GM19099 (cell line): ENCODE results near the gene F8A1.
"Not testable (repeated sequence)": the region's sequence is repeated elsewhere in the genome, so short reads cannot be mapped to it uniquely, and the experiment has no call there.

Experiments
- POLR2A ChIP-seq: IDR thresholded peaks from 3 replicates; pipeline ENCODE4 v1.6.1; 2011; ENCODE audit warnings: low read depth; ENCODE audit not compliant: insufficient read length; ENCODE audit errors: extremely low read depth

The F8A1 gene

DNA sequence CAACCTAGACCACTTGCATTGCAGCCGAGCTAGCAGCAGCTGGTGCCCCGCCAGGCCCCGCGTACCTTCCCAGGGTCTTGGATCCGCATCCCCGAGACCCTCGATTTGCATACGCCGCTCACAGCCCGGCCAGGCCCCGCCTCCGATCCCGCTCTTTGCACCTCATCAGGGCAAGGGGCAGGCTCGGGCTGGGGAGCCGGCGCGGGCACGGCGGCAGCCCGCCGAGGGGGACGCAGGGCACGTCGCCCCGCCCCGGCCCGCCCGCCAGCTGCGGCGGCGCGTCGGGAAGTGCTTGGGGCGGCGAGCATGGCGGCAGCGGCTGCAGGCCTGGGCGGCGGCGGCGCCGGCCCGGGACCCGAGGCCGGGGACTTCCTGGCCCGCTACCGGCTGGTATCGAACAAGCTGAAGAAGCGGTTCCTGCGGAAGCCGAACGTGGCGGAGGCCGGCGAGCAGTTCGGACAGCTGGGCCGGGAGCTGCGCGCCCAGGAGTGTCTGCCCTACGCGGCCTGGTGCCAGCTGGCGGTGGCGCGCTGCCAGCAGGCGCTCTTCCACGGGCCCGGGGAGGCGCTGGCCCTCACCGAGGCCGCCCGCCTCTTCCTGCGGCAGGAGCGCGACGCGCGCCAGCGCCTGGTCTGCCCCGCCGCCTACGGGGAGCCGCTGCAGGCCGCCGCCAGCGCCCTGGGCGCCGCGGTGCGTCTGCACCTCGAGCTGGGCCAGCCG is at the start of gene F8A1:
TSS of gene F8A1 (plus strand) at position 287 of the 720 bp plus-strand sequence. CDS start at position 307, 20 bp downstream.
- not testable (repeated sequence) for TF ChIP-seq POLR2A

DNA sequence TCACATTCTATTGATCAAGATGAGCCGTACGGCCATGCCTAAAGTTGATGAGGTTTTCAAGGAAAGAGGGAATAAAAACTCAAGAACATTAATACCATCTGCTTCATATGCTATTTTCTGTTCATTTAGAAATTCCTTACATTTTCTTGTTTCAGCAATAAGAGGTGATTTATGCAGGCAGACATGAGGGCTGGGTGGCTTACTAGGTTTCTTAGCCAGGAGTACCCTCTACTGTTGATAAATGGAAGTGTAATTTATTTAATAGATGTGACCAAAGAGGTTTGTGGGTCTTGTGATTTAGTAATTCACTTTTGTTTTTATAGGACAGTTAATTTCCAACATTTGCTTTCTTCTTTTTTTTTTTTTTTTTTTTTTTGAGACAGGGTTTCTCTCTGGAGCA is 45.3 kb upstream of the F8A1 start:
- no peak for TF ChIP-seq POLR2A

DNA sequence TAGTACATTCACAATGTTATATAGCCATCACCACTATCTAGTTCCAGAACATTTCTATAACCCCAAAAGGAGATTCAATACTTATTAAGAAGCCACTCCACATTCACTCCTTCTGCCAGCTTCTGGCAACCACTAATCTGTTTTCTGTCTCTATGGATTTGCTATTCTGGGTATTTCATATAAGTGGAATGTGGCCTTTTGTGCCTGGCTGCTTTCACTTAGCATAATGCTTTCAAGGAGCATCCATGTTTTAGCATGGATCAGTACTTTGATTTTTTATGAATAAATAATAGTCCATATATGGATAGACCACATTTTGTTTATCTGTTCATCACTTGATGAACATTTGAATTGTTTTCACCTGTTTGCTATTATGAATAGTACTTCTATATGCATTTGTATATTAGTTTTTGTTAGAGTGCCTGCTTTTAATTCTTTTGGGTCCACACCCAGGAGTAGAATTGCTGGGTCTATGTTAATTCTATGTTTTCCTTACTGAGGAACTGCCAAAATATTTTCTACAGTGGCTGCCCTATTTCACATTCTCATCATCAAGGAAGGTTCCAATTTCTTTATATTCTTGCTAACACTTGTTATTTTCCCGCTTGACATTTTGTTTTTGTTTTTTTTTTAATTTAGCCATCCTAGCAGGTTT is 35.1 kb upstream of the F8A1 start:
- no peak for TF ChIP-seq POLR2A

DNA sequence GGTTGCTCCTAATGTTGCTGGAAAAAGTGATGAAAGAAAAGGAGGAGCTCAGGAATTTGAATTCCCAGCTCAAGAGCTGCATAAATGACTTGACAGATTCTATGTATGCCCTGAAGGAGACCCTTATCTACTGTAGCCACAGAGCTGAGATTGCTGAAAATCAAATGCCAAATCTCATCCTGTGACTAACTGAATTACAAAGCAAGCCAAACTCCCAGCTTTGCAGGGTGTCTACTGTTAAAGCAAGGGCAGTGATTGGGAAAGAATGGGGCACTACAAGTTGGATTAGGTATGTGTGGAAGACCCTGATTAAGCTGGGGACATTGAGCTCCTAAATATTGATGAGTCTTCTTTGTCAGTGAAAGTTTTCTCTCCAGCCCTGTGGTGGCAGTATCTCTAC is 30.9 kb upstream of the F8A1 start:
- TF ChIP-seq POLR2A = no peak

DNA sequence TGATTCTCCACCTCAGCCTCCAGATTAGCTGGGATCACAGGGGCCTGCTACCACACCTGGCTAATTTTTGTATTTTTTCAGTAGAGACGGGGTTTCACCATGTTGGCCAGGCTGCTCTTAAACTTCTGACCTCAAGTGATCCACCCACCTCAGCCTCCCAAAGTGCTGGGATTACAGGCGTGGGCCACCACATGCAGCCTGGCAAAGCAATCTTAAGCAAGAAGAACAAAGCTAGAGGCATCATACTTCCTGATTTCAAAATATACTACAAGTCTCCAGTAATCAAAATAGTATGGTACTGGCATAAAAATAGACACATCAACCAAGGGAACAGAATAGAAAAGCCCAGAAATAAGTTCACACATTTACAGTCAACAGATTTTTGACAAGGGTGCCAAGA is 12.8 kb upstream of the F8A1 start:
- no peak for TF ChIP-seq POLR2A

DNA sequence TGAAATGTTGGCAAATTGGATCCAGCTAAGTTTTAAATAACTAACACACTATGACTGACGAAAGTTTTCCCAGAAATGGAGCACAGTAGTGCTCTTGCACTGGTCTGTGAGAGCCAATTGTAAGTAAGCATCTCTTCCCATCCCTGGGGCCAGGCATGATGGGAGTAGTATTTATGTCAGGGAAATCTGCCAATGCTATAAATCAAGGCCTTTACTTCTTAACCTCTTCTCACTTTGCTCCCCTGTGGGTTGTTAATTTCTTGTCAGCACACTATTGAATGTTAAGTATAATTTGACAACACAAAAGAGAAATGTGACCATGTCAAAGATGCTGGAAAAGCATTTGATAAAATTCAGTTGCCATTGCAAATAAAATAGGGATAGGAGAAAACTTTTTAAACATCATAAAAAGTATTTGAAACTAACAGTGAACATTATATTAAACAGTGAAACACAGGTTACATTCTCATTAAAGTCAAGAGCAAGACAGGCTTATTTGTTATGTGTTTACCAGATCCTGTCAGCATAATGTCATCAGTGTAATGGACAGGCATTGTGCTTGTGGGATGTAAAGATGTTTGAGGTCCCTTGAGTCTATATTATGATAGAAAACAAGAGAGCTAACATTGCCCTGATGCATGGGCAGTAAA is 5.0 kb downstream of the F8A1 start:
- no peak for TF ChIP-seq POLR2A

DNA sequence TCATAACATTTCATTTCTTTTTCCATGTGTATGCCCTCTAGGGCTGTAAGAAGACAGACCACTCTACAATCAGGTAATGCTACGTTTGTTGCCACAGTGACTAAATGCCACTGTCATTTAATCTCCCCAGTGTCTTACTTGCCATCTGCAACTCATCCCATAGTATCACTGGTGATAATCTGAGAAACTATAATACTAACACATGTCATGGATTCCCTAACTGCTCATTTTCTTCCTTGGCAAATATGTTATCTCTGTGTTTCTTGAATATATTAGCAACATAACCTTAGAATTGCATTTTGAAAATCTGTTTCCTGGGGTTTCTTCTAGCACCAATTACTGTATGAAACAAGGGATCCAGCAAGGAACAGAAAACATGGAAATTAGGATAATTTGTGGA is 6.1 kb downstream of the F8A1 start:
- TF ChIP-seq POLR2A = no peak

DNA sequence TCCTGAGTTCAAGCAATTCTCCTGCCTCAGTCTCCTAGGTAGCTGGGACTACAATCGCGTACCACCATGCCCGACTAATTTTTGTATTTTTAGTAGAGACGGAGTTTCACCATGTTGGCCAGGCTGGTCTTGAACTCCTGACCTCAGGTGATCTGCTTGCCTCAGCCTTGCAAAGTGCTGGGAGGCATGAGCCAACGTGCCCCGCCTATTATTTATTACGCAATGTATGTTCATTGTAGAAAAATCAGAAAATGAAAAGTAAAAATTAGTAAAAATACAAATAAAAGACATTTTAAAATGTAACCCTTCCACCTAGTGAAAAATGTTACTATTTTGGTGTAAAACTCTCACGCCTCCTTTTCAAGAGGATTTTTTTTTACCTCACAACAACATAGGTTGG is 14.2 kb downstream of the F8A1 start:
- TF ChIP-seq POLR2A = no peak

DNA sequence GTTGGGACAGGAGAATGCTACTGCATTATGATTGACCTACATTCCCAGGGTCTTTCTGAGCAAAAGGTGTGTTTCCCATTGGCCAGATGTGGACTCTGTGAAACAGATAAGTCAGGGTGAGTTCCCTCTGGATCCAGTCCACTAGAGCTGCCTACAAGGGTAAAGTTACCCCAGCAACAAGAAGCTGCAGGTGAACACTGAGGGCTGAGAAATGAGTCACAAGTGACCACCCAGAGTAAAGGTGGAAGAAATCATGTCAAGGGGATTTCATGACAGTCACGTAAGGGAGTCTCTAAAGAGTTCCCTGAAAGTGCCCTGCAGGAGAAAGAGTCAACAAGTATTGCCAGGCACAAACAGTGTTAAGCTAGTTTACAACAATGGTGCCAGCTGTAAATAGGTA is 16.3 kb downstream of the F8A1 start:
- TF ChIP-seq POLR2A = no peak

DNA sequence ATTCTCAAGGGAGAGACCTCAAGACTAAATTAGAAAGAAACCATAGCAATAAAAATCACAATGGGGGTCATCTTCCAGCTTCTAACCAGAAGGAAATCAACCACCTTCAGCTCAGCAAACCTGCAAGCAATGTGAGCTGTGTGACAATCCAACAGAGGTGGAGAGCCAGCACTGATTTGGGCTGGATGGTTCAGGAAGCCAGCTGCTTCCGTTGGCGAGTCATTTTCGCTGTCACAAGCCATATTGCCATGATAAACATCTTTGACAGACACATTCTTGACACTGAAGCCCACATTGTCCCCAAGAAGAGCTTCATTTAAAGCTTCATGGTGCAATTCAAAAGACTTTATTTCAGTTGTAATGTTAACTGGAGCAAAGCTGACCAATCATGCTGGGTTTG is 22.7 kb downstream of the F8A1 start:
- no peak for TF ChIP-seq POLR2A

DNA sequence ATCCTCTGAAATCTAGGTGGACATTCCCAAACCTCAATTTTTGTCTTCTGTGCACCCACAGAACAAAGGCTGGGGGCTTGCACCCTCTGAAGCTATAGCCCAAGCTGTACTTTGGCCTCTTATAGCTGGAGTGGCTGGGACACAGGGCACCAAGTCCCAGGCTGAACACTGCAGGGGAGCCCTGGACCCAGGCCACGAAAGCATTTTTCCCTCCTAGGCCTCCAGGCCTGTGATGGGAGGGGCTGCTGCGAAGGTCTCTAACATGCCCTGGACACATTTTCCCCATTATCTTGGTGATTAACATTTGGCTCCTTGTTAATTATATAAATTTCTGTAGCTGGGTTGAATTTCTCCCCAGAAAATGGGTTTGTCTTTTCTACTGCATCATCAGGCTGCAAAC is 27.9 kb downstream of the F8A1 start:
- no peak for TF ChIP-seq POLR2A

DNA sequence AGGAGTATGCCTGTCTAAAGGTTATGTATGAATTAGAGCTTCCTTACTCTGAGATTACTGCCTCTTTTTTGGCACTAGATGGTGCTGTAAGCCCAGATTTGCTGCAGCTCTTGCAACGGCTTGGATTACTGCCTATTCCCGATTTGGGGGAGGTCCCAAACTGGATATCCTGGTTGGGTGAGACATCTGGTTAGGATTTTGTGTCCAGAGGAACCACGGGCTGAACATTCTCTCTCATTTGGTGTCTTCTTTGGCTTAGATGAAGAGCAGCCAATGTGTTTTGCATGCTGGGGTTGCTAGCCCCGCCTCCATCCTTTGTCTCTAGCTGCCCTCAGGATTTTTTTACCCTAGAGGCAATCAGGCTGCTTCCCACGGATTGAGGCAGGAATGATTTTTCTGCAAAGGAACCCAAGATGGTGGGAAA is 31.9 kb downstream of the F8A1 start:
- no peak for TF ChIP-seq POLR2A
